Measurements from ENCODE around the gene USP7.

GRCh38 chr16:8953064-8953463 is 10.6 kb downstream of the USP7 start:
- no peak for TF ChIP-seq CTCF (conservative IDR thresholded peaks at IDR 0.05 in 1 of 2, IDR thresholded peaks at IDR 0.05 in 1 of 2; ENCODE audit: extremely low read depth in 1 of 2, insufficient read depth in 1 of 2, low read depth in 1 of 2, low read length in 2 of 2)
- TF ChIP-seq EZH2 (IDR thresholded peaks at IDR 0.05; ENCODE audit: borderline replicate concordance, low read length), result no peak
